Measurements from ENCODE around the gene LACC1.

The LACC1 gene

DNA sequence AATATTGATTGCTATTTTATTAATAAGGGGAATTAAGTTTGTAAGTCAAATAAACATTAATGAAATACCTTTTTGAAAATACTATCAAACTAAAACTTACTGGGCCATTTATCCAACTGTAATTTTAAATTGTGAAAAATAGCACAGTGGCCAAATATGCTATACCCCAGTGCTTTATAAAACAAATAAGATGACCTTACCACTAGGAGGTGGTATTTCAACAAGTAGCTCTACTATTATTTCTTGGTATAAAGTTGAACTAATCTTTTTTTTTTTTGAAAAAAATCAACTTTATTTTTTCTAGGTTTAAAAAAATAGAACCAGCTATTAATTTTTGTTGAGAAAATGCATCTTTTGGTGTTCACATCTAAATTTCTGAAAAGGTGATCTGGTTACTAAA, 14.7 kb downstream of the LACC1 start:
- DNase-seq: no peak

- DNase-seq: no peak
Measured at GRCh38 chr13:43895940-43896339, 16.2 kb downstream of the LACC1 start.

GRCh38 chr13:43905435-43906031, 25.8 kb downstream of the LACC1 start:
- no peak for DNase-seq

- DNase-seq: no peak
Measured at GRCh38 chr13:43908156-43909126, 28.7 kb downstream of the LACC1 start.

GRCh38 chr13:43910856-43911255, 31.2 kb downstream of the LACC1 start:
- DNase-seq: no peak

GRCh38 chr13:43911278-43911677, 31.6 kb downstream of the LACC1 start:
- no peak for DNase-seq

GRCh38 chr13:43911871-43912270, 32.2 kb downstream of the LACC1 start:
- no peak for DNase-seq

DNA sequence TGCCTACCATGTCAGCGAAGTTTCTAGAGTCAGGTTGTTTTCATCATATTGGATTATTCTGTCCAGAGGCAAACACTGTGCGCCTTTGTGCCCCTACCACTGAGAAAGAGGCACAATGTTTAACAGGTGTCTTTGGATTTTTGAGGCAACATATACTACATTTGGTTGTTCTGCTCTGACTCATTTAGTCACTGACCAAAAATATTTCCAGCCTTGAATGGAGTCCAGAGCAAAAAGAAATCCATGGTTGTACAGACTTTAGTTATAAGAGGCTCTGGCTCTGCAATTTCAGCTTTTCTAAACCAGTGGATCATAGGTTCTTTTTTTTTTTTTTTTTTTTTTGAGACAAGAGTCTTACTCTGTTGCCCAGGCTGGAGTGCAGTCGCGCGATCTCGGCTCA, 35.7 kb downstream of the LACC1 start:
- no peak for DNase-seq

GRCh38 chr13:43916828-43917227, 37.1 kb downstream of the LACC1 start:
- DNase-seq: no peak

DNA sequence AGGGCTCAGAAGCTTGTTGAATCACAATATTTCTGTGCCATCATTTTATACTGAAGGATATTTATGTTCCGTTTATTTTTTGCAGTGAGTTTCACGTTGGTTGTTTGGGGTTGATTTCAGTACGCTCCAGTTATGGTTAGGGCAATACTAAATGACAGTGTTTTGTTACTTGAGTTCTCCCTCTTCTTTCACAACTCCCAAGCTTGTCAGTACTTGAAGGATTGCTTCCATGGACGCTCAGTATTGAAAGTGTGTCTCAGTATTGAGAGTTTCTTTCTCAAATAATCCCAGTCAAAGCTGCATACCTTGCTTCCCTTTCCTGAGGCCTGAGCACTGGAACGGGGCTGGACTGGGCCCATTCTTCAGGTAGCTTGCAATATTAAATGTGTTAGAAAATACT, 38.9 kb downstream of the LACC1 start:
- no peak for DNase-seq

DNA sequence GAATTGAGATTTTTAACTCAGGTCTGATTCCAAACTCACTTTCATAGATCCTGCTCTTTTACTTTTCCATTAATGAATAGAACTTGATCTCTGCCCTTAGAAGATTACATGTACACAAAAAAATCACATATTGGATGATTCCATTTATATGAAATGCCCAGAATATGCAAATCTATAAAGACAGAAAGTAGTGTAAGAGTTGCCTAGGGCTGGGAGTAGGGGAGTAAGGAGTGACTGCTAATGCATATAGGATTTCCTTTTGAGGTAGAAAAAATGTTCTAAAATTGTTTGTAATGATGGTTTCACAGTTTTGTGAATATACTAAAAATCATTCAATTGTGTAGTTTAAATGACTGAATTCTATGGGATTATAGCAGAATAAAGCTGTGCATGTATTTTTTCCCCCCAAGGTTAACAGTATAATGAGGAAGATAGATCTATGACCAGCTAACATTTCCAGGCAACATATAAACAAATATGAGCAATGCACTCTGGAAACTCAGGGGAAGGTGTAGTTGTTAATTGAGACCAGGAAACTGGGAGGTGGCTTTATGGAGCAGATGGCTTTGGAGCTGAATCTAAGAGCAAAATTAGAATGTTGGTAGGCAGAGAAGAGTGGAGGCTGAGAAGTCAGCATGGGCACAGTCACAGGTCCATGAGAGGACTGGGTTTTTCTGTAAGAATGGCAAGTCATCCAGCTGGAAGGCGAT, 41.4 kb downstream of the LACC1 start:
- no peak for DNase-seq

DNA sequence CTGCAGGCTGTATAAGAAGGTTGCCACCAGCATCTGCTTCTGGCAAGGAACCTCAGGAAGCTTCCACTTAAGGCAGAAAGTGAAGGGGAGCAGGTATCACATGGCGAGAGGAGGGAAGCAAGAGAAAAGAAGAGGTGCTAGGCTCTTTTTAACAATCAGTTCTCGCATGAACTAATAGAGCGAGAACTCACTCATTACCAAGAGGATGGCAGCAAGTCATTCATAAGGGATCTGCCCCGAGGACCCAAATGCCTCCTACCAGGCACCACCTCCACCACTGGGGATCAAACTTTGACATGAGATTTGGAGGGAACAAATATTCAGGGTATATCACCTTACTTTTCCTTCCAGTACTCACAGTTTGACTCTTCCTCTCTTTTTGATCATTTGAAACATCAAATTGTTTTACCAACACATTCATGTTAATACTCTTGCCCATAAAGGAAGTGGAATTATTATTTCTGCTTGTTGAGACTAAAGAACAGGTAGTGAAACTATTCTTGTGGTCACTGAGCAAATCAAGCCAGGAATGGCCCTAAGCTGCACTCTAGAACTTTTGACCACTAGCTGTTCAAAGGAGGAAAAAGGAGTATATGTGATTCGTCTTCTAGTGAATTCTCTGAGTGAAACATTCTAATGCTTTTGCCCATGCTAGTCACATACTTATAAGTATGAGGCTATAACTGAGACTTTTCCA, 45.0 kb downstream of the LACC1 start:
- DNase-seq: no peak

DNA sequence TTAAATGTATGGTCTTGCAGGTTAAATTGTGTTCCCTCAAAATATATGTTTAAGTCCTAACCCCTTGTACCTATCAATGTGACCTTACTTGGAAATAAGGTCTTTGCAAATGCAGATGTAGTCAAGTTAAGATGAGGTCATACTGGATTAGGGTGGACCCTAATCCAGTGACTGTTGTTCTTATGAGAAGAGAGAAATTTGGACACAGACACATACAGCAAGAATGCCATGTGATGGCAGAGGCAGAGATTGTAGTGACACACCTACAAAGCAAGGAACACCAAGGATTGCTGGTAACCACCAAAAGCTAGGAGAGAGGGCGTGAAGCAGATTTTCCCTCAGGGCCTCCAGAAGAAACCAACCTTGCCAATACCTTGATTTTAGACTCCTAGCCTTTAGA, 50.2 kb downstream of the LACC1 start:
- no peak for DNase-seq

DNA sequence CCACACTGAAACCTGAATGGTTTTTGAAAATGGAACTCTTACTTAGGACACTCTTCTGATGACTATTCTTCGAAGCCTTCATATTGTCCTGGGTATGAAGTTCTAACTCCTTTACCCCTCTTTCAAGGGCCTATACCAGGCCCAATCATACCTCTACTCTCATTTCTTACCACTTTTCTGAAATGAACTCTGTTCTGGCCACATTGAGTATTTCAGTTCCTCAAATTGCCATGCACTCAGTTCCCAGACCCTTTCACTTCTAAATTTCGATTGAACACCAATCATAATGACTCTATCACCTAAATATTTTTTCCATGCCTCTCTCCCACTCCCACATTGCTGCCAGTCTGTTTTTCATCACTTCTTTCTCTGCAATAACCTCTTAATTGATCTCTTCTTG, 53.7 kb downstream of the LACC1 start:
- DNase-seq: no peak

DNA sequence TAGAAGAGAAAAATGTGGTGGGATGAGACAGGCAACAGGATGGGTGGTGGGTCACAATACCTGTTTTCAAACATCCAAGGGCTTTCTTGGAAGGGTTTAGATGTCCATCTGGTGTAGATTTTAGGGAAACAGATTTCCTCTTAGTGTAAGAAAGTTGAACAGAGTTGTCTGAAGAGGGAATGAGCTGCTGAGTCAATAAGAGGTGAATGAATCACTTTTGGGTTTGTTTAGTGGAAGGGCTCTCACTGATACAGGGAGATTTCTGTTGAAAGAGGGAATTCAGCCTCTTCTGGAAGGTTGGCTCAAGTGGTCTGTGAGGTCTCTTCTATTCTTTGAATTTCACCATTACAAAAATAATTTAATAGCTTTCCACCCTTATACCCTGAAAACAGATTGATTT, 54.6 kb downstream of the LACC1 start:
- no peak for DNase-seq

GRCh38 chr13:43935878-43936277, 56.2 kb downstream of the LACC1 start:
- DNase-seq: no peak

- DNase-seq: no peak
Measured at GRCh38 chr13:43936647-43937046, 56.9 kb downstream of the LACC1 start.

GRCh38 chr13:43937839-43938238, 58.1 kb downstream of the LACC1 start:
- no peak for DNase-seq

GRCh38 chr13:43938449-43938848, 58.7 kb downstream of the LACC1 start:
- DNase-seq: no peak

- DNase-seq: no peak
Measured at GRCh38 chr13:43939086-43939485, 59.4 kb downstream of the LACC1 start.

- no peak for DNase-seq
Measured at GRCh38 chr13:43942286-43942685, 62.6 kb downstream of the LACC1 start.

Measured in GOT3 (cell line).